Cardiac fibroblast (primary cell): ENCODE measurements around the gene GTSE1.

Experiments
- DNase-seq, 2 donors: peaks; one replicate each; pipeline versions ENCODE4 v3.0.0 to v3.0.0-alpha.2; 2010; ENCODE audit warnings: low read depth in 2 of 2
- H3K4me3 ChIP-seq, 2 donors: replicated peaks in 1 of 2; 1 replicate in 1 of 2; 2 replicates in 1 of 2; pipeline ENCODE4 v1.5.1; 2011; ENCODE audit warnings: low read depth in 2 of 2, low read length in 2 of 2, mild to moderate bottlenecking in 2 of 2, moderate library complexity in 1 of 2
- CTCF ChIP-seq: IDR thresholded peaks from one replicate; pipeline ENCODE4 v1.5.1; 2011; ENCODE audit warnings: low read depth, mild to moderate bottlenecking, low read length, inconsistent platforms

GTSE1 gene

GRCh38 chr22:46370584-46371291 is 74.1 kb downstream of the GTSE1 start:
- no peak for DNase-seq
- TF ChIP-seq CTCF, result no peak
- no peak overlapping the region for H3K4me3 ChIP-seq

- no peak for TF ChIP-seq CTCF
- no peak for DNase-seq
- no peak overlapping the region for H3K4me3 ChIP-seq
These were observed 75.1 kb downstream of the GTSE1 start for GRCh38 chr22:46371623-46372226.

- H3K4me3 ChIP-seq, result no peak overlapping the region
- TF ChIP-seq CTCF, result no peak
- DNase-seq, result no peak
These were observed 76.0 kb downstream of the GTSE1 start for GRCh38 chr22:46372686-46373085.

GRCh38 chr22:46373159-46373558 is 76.5 kb downstream of the GTSE1 start:
- H3K4me3 ChIP-seq, result no peak overlapping the region
- DNase-seq, result no peak
- TF ChIP-seq CTCF, result no peak

- no peak overlapping the region for H3K4me3 ChIP-seq
- DNase-seq, result no peak
- no peak for TF ChIP-seq CTCF
These were observed 77.4 kb downstream of the GTSE1 start for GRCh38 chr22:46373921-46374662.

GRCh38 chr22:46374663-46375474 is 78.2 kb downstream of the GTSE1 start:
- no peak overlapping the region for H3K4me3 ChIP-seq
- DNase-seq, result no peak

More at GRCh38 chr22:46374663-46375474, 78.2 kb downstream of the GTSE1 start:
- TF ChIP-seq CTCF, result no peak
